Stimulated activated CD4-positive, alpha-beta T cell treated with anti-CD3 and anti-CD28 coated beads, TNF-alpha, amount 100 ng/mL, for 1 hour (primary cell): ENCODE measurements around the gene ARL3.
"Not testable (repeated sequence)": the region's sequence is repeated elsewhere in the genome, so short reads cannot be mapped to it uniquely, and the experiment has no call there.

Experiments
- DNase-seq, 3 donors: peaks; one replicate each; pipeline ENCODE4 v3.0.0-alpha.2; 2020; ENCODE audit warnings: low read depth in 3 of 3, low spot score in 1 of 3

Gene ARL3

GRCh38 chr10:102705531-102705930 is 8.7 kb downstream of the ARL3 start:
- no peak for DNase-seq

- DNase-seq: no peak
Measured at GRCh38 chr10:102704915-102705314, 9.3 kb downstream of the ARL3 start.

GRCh38 chr10:102702742-102703141 is 11.5 kb downstream of the ARL3 start:
- no peak for DNase-seq

- no peak for DNase-seq
Measured at GRCh38 chr10:102701796-102702195, 12.4 kb downstream of the ARL3 start.

- no peak for DNase-seq
Measured at GRCh38 chr10:102701272-102701671, 12.9 kb downstream of the ARL3 start.

- no peak for DNase-seq
Measured at GRCh38 chr10:102698894-102699293, 15.3 kb downstream of the ARL3 start.

GRCh38 chr10:102696736-102697135 is 17.5 kb downstream of the ARL3 start:
- DNase-seq: no peak

GRCh38 chr10:102695401-102695800 is 18.8 kb downstream of the ARL3 start:
- DNase-seq: not testable (repeated sequence)

GRCh38 chr10:102691285-102692066 is 22.7 kb downstream of the ARL3 start:
- DNase-seq: no peak

GRCh38 chr10:102683736-102684135 is 30.5 kb downstream of the ARL3 start:
- no peak for DNase-seq

GRCh38 chr10:102682981-102683380 is 31.2 kb downstream of the ARL3 start:
- DNase-seq: no peak

- DNase-seq: no peak
Measured at GRCh38 chr10:102682416-102682815, 31.8 kb downstream of the ARL3 start.

- DNase-seq: no peak
Measured at GRCh38 chr10:102681696-102682095, 32.5 kb downstream of the ARL3 start.

GRCh38 chr10:102679596-102679995 is 34.6 kb downstream of the ARL3 start:
- DNase-seq: no peak

GRCh38 chr10:102678842-102679289 is 35.3 kb downstream of the ARL3 start:
- DNase-seq: no peak

- DNase-seq: no peak
Measured at GRCh38 chr10:102678068-102678400, 36.2 kb downstream of the ARL3 start.

GRCh38 chr10:102677331-102678067 is 36.7 kb downstream of the ARL3 start:
- DNase-seq: no peak

GRCh38 chr10:102676534-102677315 is 37.5 kb downstream of the ARL3 start:
- no peak for DNase-seq

- no peak for DNase-seq
Measured at GRCh38 chr10:102675666-102676533, 38.3 kb downstream of the ARL3 start.

- DNase-seq: no peak
Measured at GRCh38 chr10:102675011-102675665, 39.1 kb downstream of the ARL3 start.
